A204.1 (cell line): ENCODE results near the gene EGR4.

Experiments used
- FAIRE-seq: peaks from 2 replicates; lab custom pipeline; 2012; peaks lifted over from hg19 to GRCh38; lab: Jason Lieb, UNC

EGR4 gene

GRCh38 chr2:73249636-73250035, 43.7 kb downstream of the EGR4 start:
- no peak for FAIRE-seq

GRCh38 chr2:73246850-73247249, 46.5 kb downstream of the EGR4 start:
- no peak for FAIRE-seq

- no peak for FAIRE-seq
These were observed 48.8 kb downstream of the EGR4 start for GRCh38 chr2:73244580-73244979.

- FAIRE-seq, result no peak
These were observed 49.3 kb downstream of the EGR4 start for GRCh38 chr2:73243884-73244570.
